Large intestine (tissue), 3 donors: ENCODE measurements around the gene PXYLP1. TPM values are rescaled to one million over a fixed set of nuclear protein-coding genes. Genes with fewer than 3 reads are reported as not detected.
A peak's percentile ranks its signal among the peaks of the same experiment; 100 is the strongest.

Experiments used
- DNase-seq, 2 donors: peaks; one replicate each; pipeline versions ENCODE4 v3.0.0 to v3.0.0-alpha.2; 2013
- H3K27ac ChIP-seq: one replicate; pipeline ENCODE4 v1.5.1; 2013; ENCODE audit warnings: low read length
- H3K27me3 ChIP-seq: 2 replicates; pipeline ENCODE4 v1.6.1; 2013; ENCODE audit warnings: low read length; ENCODE audit not compliant: control insufficient read depth, insufficient read depth
- H3K36me3 ChIP-seq: 2 replicates; pipeline ENCODE4 v1.6.1; 2013; ENCODE audit warnings: low read length; ENCODE audit not compliant: control insufficient read depth, insufficient read depth
- H3K4me1 ChIP-seq: one replicate; pipeline ENCODE4 v1.6.1; 2013; ENCODE audit warnings: low read length; ENCODE audit not compliant: control insufficient read depth, insufficient read depth
- H3K4me3 ChIP-seq: one replicate; pipeline ENCODE4 v1.5.1; 2013; ENCODE audit warnings: low read length
- H3K9me3 ChIP-seq: one replicate; pipeline ENCODE4 v1.6.1; 2013; ENCODE audit warnings: mild to moderate bottlenecking, low read depth, low read length, moderate library complexity; ENCODE audit not compliant: control insufficient read depth
- WGBS: methylation state at CpG from one replicate; pipeline ENCODE4 v1.1.5; 2013; ENCODE audit warnings: low lambda C conversion rate; ENCODE audit not compliant: insufficient coverage; 5-methylcytosine and 5-hydroxymethylcytosine counted together
- polyA plus RNA-seq: library from polyadenylated mRNA; unstranded; fragments of 120-200 nt; gene quantifications from one replicate; pipeline ENCODE4 v1.2.1, GENCODE V29; 2013

The PXYLP1 gene
- polyA plus RNA-seq, 1 donor, result 20.2 TPM

DNA sequence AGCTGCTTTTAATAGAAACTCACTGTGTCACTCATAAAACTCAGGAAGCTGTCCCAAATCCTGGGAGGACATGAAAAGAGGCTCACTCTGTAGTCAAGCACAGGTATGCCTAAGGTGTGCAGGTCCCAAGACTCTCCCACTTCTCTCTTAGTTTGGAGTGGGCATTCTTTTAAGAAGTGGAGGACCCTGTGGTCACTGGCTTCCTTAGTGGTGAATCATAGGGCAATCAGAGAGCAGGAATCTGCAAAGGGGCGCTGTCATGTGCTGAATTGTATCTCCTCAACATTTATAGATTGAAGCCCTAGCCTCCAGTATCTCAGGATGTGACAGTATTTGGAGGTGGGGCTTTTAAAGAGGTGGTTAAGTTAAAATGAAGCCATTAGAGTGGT is 89.5 kb downstream of the PXYLP1 start:
- WGBS, result no CpG with 5 or more reads among the region's 1 CpG

DNA sequence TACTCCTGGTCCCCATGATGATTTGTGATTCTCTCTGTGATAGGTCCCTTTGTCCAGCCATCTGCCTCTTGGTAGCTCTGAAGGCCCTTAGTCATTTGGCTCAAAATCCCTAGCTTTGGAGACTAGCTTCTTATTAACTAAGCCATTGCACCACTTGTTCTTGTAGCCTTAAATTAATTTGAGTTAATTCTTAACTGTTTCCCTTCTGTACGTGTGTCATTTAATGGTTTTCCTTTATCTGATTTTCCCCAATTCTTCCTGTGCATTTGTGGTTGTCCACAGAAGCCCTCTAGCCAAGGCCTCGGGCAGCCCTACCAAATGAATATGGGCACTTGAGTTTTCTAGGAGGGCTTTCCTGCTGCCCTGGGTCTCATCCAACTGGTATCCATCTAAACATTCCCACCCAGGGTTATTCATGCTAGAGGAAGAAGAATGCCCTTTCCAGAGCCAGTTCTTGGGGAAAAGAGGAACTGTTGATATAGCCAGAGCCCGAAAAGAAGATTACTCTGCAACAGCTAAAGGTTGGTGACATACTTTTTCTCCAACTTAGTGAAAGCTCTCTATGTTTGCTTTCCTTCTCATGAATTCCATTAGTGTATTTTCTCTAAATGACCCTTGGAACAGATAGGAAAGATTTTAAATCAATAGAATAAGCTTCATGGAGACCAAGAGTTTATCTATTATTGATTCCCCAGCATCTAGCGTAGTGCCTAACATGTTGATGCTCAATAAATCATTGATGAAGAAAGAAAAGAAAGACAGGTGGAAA is 92.5 kb downstream of the PXYLP1 start:
- Histone ChIP-seq H3K9me3 (peaks cover 3% of the 10 kb centered on the region), H3K27ac (peak overlapping the region; percentile 94), H3K4me3 (peak overlapping the region; percentile 67), H3K4me1 (peaks cover 48% of the 10 kb centered on the region), H3K27me3 (no peaks in the 10 kb centered on the region), H3K36me3 (peaks cover 9% of the 10 kb centered on the region)
- DNase-seq, result peak; percentile 30 to 78
- 33% methylated on average over 2 of the region's 4 CpGs for WGBS

More for the DNA sequence above, 89.5 kb downstream of the PXYLP1 start:
- Histone ChIP-seq H3K27ac (no peak overlapping the region), H3K27me3 (no peaks in the 10 kb centered on the region), H3K4me3 (no peak overlapping the region), H3K9me3 (peaks cover 3% of the 10 kb centered on the region), H3K4me1 (peaks cover 30% of the 10 kb centered on the region), H3K36me3 (no peaks in the 10 kb centered on the region)
- DNase-seq, result no peak

DNA sequence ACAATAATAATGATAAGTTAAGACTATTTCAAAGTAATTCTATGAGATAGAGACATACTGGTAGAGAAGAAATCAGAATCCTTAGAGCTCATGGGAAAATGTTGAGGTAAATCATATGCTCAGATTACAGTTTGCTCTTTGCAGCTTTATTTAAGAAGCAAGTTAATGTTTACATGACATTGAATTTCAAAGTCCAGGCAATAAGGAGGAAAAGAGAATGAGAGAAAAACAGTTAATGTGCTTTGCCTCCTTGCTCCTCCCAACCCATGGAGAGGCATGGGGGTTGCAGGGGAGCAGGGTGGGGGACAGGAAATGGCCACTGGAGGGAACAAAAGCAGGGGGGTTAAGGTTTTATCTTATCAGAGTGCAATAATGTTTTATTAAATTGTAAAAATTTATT is 94.5 kb downstream of the PXYLP1 start:
- peak; percentile 92 to 97 for DNase-seq
- H3K9me3 ChIP-seq, result no peaks in the 10 kb centered on the region
- H3K27ac ChIP-seq, result peak overlapping the region; percentile 95
- H3K4me3 ChIP-seq, result peak overlapping the region; percentile 67
- H3K4me1 ChIP-seq, result peaks cover 57% of the 10 kb centered on the region
- peaks cover 9% of the 10 kb centered on the region for H3K36me3 ChIP-seq
- H3K27me3 ChIP-seq, result no peaks in the 10 kb centered on the region

DNA sequence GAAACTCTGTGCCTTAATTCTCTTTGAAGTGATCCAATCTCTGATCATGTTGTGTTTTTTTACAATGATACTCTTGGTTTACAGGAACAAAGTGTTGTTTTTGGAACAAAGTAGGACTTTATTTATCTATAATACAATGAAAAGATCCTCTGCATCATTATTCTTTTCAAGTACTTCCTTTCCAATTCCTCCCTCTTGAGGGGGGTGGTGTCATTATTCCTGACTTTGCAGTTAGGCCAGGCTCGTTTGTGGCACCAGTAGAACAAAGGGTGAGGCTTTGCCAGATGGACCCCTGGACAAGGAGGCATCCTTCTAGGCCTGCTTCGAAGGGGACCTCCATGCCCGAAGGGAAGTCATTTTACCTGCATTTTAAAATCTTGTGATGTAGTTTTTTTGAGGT is 95.0 kb downstream of the PXYLP1 start:
- WGBS, result no CpG with 5 or more reads among the region's 3 CpGs
- peaks cover 57% of the 10 kb centered on the region for H3K4me1 ChIP-seq
- H3K27ac ChIP-seq, result peak overlapping the region; percentile 95
- no peak for DNase-seq
- H3K4me3 ChIP-seq, result peak overlapping the region; percentile 24
- no peaks in the 10 kb centered on the region for H3K9me3 ChIP-seq
- H3K27me3 ChIP-seq, result no peaks in the 10 kb centered on the region
- peaks cover 9% of the 10 kb centered on the region for H3K36me3 ChIP-seq

DNA sequence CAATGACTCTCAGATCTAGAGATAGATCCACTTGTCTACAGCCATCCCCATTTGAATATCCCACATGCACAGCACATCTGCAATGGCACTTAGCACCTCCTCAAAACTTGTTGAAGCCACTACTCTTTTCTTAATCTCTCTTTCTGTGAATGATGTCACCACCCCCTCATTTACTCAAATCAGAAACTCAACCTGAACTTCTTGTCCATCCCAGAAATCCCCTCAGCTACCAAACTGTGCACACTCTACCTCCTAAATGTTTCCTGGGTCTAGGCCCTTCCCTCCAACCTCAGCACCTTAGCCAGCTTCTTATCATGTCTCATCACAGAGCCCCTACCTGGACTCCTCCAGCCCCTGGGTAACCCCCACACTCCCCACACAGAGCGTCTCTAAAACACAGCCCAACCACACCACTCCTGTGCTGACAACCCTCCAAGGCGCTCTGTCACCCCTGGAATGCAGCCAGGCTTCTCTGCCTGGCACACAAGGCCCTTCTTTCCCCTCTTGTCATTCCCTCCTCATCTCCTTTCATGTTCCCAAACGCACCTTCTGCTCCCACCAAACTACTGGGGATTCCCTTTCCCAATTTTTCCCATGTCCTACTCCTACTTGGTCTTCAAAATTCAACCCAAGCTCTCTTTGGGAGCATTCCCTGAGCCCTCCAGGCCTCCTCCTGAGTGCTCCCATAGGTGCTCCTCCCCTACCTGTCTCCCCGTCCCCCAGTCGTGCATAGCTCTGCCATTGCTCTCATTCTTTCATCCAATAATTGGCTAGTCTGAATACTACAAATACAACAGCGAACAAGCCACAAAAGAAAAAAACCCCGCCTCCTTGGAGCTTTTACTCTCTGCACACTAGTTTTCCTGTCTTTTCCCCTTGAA is 96.9 kb downstream of the PXYLP1 start:
- Histone ChIP-seq H3K27me3 (no peaks in the 10 kb centered on the region), H3K27ac (peak overlapping the region; percentile 95), H3K9me3 (no peaks in the 10 kb centered on the region), H3K4me3 (no peak overlapping the region), H3K4me1 (peaks cover 60% of the 10 kb centered on the region), H3K36me3 (peaks cover 11% of the 10 kb centered on the region)
- DNase-seq, result no peak
- WGBS, result 60% methylated on average over 1 of the region's 7 CpGs

DNA sequence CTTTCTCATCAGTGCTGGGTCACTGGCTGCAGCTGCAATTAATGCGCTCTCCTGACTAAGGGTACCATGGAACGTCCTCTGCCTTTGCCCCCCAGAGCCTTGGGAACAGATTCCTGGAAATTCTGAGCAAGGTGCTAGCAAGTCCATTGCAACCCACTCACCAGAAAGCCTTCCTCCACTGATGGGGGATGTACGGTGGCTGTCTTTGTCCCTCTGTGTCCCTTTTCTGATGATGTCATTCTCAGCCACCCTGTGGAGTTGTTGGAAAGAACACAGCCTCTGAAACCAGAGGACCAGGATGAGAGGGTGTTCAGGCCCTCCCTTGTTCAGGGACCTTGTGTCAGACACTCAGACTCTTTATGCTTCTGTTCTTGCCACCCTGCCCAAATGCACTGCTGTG is 98.6 kb downstream of the PXYLP1 start:
- Histone ChIP-seq H3K27me3 (no peaks in the 10 kb centered on the region), H3K27ac (peak overlapping the region; percentile 92), H3K9me3 (no peaks in the 10 kb centered on the region), H3K36me3 (peaks cover 13% of the 10 kb centered on the region), H3K4me1 (peaks cover 65% of the 10 kb centered on the region), H3K4me3 (no peak overlapping the region)
- no peak for DNase-seq
- no CpG with 5 or more reads among the region's 3 CpGs for WGBS

DNA sequence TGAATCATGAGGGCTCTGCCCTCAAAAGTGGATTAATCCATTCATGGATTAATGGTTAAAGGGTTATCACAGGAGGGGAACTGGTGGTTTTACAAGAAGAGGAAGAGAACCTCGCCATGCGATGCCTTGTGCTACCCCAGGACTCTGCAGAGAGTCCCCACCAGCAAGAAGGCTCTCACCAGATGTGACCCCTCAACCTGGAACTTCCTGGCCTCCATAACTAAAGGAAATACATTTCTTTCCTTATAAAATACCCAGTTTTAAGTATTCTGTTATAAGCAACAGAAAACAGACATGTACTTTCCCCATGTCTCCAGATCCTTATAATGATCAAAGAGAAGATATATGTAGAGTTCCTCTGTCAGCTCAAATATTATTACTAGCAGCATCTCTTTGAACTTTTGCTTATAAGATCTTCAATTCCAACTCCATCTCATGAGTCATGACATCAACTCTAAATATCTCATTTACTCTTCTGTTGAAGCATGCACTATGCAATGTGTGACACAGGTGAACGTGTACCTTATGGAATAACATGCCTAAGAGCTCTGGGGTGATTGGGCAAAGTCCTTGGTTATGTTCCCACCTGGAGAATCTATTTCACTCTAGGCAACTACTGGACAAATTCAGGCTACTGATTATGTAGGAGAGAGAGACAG is 99.2 kb downstream of the PXYLP1 start:
- no peaks in the 10 kb centered on the region for H3K9me3 ChIP-seq
- no CpG with 5 or more reads among the region's 3 CpGs for WGBS
- H3K4me1 ChIP-seq, result peaks cover 71% of the 10 kb centered on the region
- peak; percentile 49 to 76 for DNase-seq
- no peaks in the 10 kb centered on the region for H3K27me3 ChIP-seq
- H3K27ac ChIP-seq, result peak overlapping the region; percentile 92
- H3K36me3 ChIP-seq, result peaks cover 13% of the 10 kb centered on the region
- H3K4me3 ChIP-seq, result no peak overlapping the region

DNA sequence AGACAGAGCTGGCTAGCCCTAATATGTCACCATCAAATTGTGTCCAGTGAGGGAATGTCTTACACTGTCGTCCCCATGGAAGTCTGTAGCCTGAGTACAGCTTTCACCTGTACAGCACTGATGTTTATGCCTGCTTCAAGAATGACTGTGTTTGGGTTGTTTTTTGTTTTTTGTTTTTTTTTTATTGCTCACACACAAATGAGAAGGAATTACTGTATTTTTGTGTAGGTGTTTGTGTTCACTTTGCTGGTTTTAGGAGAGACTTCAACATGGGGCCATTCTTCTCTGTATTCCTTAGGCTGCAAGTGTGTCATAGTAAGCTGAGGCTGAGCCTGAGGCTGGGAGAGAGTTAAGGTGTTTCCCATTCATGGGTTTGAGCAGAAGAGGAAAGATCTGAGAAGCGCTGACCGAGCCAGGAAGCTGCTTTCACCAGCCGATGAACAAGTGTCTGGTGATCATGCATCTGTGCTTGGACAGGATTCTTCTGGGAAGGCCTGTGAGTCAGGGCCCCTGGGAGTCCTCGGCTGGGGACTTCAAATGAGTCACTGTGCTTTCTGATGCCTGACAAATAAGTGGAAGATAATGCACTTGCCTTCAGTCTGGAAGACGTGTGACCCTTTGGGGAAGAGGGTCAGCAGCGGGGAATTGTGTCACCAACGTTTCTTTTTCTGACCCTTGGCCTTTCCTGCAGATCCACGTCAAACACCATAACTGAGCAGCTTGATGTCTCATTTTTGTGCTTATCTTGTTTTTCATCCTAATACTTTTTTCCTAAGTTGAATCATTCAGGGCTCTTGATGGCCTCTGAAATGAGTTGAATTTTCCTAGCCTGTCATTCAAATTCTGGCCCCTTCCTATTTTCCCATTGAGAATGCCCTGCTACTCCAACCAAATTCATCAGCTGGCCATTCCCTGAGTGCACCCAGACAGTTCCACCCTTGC is 100.0 kb downstream of the PXYLP1 start:
- 10% methylated on average over 2 of the region's 9 CpGs for WGBS
- Histone ChIP-seq H3K27ac (peak overlapping the region; percentile 92), H3K36me3 (peaks cover 13% of the 10 kb centered on the region), H3K27me3 (no peaks in the 10 kb centered on the region), H3K9me3 (no peaks in the 10 kb centered on the region), H3K4me3 (no peak overlapping the region), H3K4me1 (peaks cover 77% of the 10 kb centered on the region)
- DNase-seq, result peak; percentile 70 to 88

DNA sequence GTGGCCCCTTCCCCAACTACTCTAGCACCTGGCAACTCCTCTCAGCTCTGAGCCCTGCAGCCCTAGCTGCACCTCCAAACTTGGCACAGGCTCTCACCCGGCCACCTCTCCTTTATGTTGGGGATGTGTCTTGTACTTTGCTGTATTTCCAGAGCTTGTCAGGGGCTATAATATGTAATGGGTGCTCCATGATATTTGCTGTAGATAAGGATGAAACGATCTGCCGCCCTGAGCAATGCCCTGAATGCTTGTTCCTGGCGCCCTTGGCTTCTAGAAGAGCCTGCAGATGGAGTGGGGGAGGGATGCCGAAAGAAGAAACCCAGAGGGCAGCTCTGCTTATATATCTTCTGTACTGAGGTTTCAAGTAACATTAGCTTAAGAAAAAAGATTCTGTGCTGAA is 100.8 kb downstream of the PXYLP1 start:
- H3K27me3 ChIP-seq, result no peaks in the 10 kb centered on the region
- WGBS, result 40% methylated on average over 1 of the region's 5 CpGs
- DNase-seq, result peak in 1 of 2 donors; percentile 71

More for the DNA sequence above, 100.8 kb downstream of the PXYLP1 start:
- peaks cover 80% of the 10 kb centered on the region for H3K4me1 ChIP-seq
- H3K4me3 ChIP-seq, result no peak overlapping the region
- no peaks in the 10 kb centered on the region for H3K9me3 ChIP-seq
- H3K27ac ChIP-seq, result peak overlapping the region; percentile 92
- H3K36me3 ChIP-seq, result peaks cover 13% of the 10 kb centered on the region
